Measurements from ENCODE around the gene LENEP. TPM values are rescaled to one million over a fixed set of nuclear protein-coding genes. Genes with fewer than 3 reads are reported as not detected.

Gene LENEP
- total RNA-seq, 2 experiments from 2014 or later: 0.78 to 2.3 TPM

DNA sequence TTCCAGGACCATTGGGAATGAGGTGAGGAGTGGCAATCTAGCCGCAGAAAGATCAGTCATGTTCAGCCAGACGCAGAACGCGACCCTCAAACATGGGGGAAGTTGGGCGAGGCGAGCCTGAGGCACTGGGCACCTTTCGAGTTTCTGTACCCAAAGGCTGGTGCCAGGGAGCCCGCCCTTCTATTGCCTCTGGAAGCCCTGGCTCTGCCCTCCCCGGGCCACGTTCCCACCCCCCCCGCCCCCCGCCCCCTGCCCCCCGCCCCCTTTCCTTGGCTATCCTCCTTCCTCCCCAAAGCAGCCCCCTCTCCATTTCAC lies 7.0 kb downstream of the LENEP start:
- Histone ChIP-seq H3K27ac (ENCODE audit: low read depth, low read length, poor library complexity, severe bottlenecking) (peak overlapping the region; percentile 92), H3K9me3 (ENCODE audit: low read length) (no peaks in the 10 kb centered on the region), H3K9me2 (ENCODE audit: insufficient read depth, low read length) (no peaks in the 10 kb centered on the region), H4K20me1 (ENCODE audit: insufficient read depth, low read length) (no peaks in the 10 kb centered on the region), H3K36me3 (ENCODE audit: insufficient read depth, low read length) (no peaks in the 10 kb centered on the region), H2AFZ (ENCODE audit: low read length) (peak overlapping the region; percentile 28; the same call in 1 of the 2 replicates), H3K4me1 (ENCODE audit: insufficient read depth, low read length, poor library complexity, severe bottlenecking) (peaks cover 55% of the 10 kb centered on the region), H3K4me2 (ENCODE audit: low read length) (peak overlapping the region; percentile 94), H3K4me3 (ENCODE audit: low read depth, low read length, poor library complexity, severe bottlenecking) (peak overlapping the region; percentile 71), H3K79me2 (ENCODE audit: insufficient read depth, low read depth, low read length) (peaks cover 10% of the 10 kb centered on the region; the same call in 1 of the 2 replicates)
- POLR2A ChIA-PET: interaction anchor here (1.2 to 1.9 kb wide), 2 partner anchors 18 to 23 kb away, joined by 3 to 6 read pairs; partner anchors contain the start of gene FLAD1
- CTCF ChIA-PET (ENCODE audit: unreplicated experiment): no interaction called here
- intact Hi-C loops (cut with micrococcal nuclease; ENCODE audit: unreplicated experiment): loop anchor here (2.0 to 5.0 kb wide), 2 partner anchors 62 to 138 kb away; partner anchors contain the start of gene EFNA4
- DNase-seq (ENCODE audit: low spot score): no peak
- TF ChIP-seq, protein P1, sequence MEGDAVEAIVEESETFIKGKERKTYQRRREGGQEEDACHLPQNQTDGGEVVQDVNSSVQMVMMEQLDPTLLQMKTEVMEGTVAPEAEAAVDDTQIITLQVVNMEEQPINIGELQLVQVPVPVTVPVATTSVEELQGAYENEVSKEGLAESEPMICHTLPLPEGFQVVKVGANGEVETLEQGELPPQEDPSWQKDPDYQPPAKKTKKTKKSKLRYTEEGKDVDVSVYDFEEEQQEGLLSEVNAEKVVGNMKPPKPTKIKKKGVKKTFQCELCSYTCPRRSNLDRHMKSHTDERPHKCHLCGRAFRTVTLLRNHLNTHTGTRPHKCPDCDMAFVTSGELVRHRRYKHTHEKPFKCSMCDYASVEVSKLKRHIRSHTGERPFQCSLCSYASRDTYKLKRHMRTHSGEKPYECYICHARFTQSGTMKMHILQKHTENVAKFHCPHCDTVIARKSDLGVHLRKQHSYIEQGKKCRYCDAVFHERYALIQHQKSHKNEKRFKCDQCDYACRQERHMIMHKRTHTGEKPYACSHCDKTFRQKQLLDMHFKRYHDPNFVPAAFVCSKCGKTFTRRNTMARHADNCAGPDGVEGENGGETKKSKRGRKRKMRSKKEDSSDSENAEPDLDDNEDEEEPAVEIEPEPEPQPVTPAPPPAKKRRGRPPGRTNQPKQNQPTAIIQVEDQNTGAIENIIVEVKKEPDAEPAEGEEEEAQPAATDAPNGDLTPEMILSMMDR (conservative IDR thresholded peaks at IDR 0.05; ENCODE audit: low read length): no peak
- TF ChIP-seq EZH2phosphoT487 (IDR thresholded peaks at IDR 0.05; ENCODE audit: borderline replicate concordance, low read depth, low read length): no peak
- no TSS peak for BruUV-seq (replicated peaks)

DNA sequence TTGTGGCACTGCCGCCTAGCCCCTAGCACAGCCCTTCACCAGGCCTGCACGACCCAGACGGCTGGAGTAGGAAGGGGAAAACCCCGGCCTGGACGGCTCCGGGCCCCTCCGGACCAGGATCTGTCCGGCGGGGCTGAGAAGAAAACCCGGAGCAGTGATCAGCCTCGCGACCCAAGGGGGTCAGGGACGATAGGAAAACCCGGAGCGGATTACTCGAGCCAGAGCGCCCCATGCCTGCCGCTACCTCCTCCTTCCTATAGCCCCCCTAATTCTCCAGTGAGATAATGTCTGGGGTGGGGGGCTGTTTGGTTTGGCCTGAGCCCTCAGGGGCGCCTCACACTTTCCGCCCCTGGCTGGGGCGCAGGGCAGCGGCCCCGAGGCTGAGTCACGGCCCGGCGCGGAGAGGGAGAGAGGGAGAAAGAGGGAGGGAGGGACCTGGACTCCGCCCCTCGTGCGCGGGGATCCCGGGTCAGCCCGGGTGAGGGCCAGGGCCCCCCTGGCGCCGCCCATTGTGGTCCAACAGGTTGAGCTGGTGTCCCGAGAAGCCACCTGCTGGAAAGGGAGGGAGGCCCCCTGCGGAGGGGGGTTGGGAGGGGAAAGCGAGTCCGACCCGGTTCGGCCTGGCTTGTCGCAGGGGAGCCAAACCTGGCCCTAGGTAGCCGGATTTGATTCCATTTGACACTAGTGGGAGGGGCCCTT lies 7.5 kb downstream of the LENEP start:
- peak overlapping the region; percentile 71 for H3K4me3 ChIP-seq (ENCODE audit: low read depth, low read length, poor library complexity, severe bottlenecking)
- no peaks in the 10 kb centered on the region for H3K9me2 ChIP-seq (ENCODE audit: insufficient read depth, low read length)
- no peak for TF ChIP-seq EZH2phosphoT487 (IDR thresholded peaks at IDR 0.05; ENCODE audit: borderline replicate concordance, low read depth, low read length)
- TF ChIP-seq, protein P1 (conservative IDR thresholded peaks at IDR 0.05; ENCODE audit: low read length): peak; percentile 20; the same call in 1 of the 2 replicates
- no peaks in the 10 kb centered on the region for H4K20me1 ChIP-seq (ENCODE audit: insufficient read depth, low read length)
- peaks cover 59% of the 10 kb centered on the region for H3K4me1 ChIP-seq (ENCODE audit: insufficient read depth, low read length, poor library complexity, severe bottlenecking)
- ChIA-PET POLR2A (interaction anchor here (0.6 to 1.9 kb wide), 3 partner anchors 18 to 51 kb away, joined by 3 to 6 read pairs (median 4); partner anchors contain the start of genes FLAD1 and PBXIP1), CTCF (ENCODE audit: unreplicated experiment) (interaction anchor here (1.7 kb wide), 1 partner anchor 16 kb away, joined by 5 read pairs; no protein-coding TSS in a partner anchor)
- H3K9me3 ChIP-seq (ENCODE audit: low read length): no peaks in the 10 kb centered on the region
- H3K4me2 ChIP-seq (ENCODE audit: low read length): peak overlapping the region; percentile 94
- BruUV-seq (replicated peaks): no TSS peak
- H3K27ac ChIP-seq (ENCODE audit: low read depth, low read length, poor library complexity, severe bottlenecking): peak overlapping the region; percentile 92
- H2AFZ ChIP-seq (ENCODE audit: low read length): peak overlapping the region; percentile 79
- intact Hi-C loops (cut with micrococcal nuclease; ENCODE audit: unreplicated experiment): loop anchor here (1.0 to 5.0 kb wide), 3 partner anchors 50 to 139 kb away; partner anchors contain the start of genes ADAM15 and EFNA4
- H3K79me2 ChIP-seq (ENCODE audit: insufficient read depth, low read depth, low read length): peaks cover 10% of the 10 kb centered on the region; the same call in 1 of the 2 replicates
- no peaks in the 10 kb centered on the region for H3K36me3 ChIP-seq (ENCODE audit: insufficient read depth, low read length)
- peak; percentile 93 for DNase-seq (ENCODE audit: low spot score)

DNA sequence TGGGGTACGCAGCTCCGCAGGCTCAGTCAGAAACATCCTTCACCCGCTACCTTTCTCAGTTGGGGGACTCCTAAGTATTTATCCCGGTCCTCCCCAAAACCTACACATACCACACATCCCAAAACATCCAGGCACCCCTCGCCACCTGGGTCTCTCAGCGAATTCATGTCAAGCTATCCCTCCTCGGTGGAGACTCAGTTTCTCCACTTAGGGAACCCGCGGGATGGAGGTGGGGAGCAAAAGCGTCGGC lies 8.0 kb downstream of the LENEP start:
- Histone ChIP-seq H3K4me1 (ENCODE audit: insufficient read depth, low read length, poor library complexity, severe bottlenecking) (peaks cover 60% of the 10 kb centered on the region), H3K4me3 (ENCODE audit: low read depth, low read length, poor library complexity, severe bottlenecking) (peak overlapping the region; percentile 71), H3K36me3 (ENCODE audit: insufficient read depth, low read length) (no peaks in the 10 kb centered on the region), H3K9me2 (ENCODE audit: insufficient read depth, low read length) (no peaks in the 10 kb centered on the region), H3K27ac (ENCODE audit: low read depth, low read length, poor library complexity, severe bottlenecking) (peak overlapping the region; percentile 92), H2AFZ (ENCODE audit: low read length) (peak overlapping the region; percentile 79), H4K20me1 (ENCODE audit: insufficient read depth, low read length) (no peaks in the 10 kb centered on the region), H3K4me2 (ENCODE audit: low read length) (peak overlapping the region; percentile 94), H3K9me3 (ENCODE audit: low read length) (no peaks in the 10 kb centered on the region), H3K79me2 (ENCODE audit: insufficient read depth, low read depth, low read length) (peaks cover 10% of the 10 kb centered on the region; the same call in 1 of the 2 replicates)
- DNase-seq (ENCODE audit: low spot score): no peak
- intact Hi-C loops (cut with micrococcal nuclease; ENCODE audit: unreplicated experiment): loop anchor here (1.0 to 5.0 kb wide), 3 partner anchors 50 to 139 kb away; partner anchors contain the start of genes ADAM15 and EFNA4
- BruUV-seq (replicated peaks): no TSS peak
- POLR2A ChIA-PET: interaction anchor here (0.6 to 1.9 kb wide), 3 partner anchors 19 to 50 kb away, joined by 3 to 6 read pairs (median 4); partner anchors contain the start of genes FLAD1 and PBXIP1
- CTCF ChIA-PET (ENCODE audit: unreplicated experiment): interaction anchor here (1.7 kb wide), 1 partner anchor 16 kb away, joined by 5 read pairs; no protein-coding TSS in a partner anchor
- TF ChIP-seq, protein P1 (conservative IDR thresholded peaks at IDR 0.05; ENCODE audit: low read length): no peak
- TF ChIP-seq EZH2phosphoT487 (IDR thresholded peaks at IDR 0.05; ENCODE audit: borderline replicate concordance, low read depth, low read length): no peak
